IPS-15b (cell line): Measurements from ENCODE around the gene HSPB1.

ENCODE experiments used
- H3K27me3 ChIP-seq: one replicate; pipeline ENCODE4 v1.6.1; 2013; ENCODE audit warnings: low read length; ENCODE audit not compliant: control insufficient read depth, insufficient read depth
- H3K36me3 ChIP-seq: one replicate; pipeline ENCODE4 v1.6.1; 2013; ENCODE audit warnings: low read length; ENCODE audit not compliant: control insufficient read depth, insufficient read depth
- H3K4me1 ChIP-seq: one replicate; pipeline ENCODE4 v1.6.1; 2013; ENCODE audit warnings: mild to moderate bottlenecking, low read length; ENCODE audit not compliant: control insufficient read depth, insufficient read depth
- H3K4me3 ChIP-seq: one replicate; pipeline ENCODE4 v1.5.1; 2013; ENCODE audit warnings: low read depth, low read length
- H3K9ac ChIP-seq: one replicate; pipeline ENCODE4 v1.6.1; 2013; ENCODE audit warnings: low read depth, mild to moderate bottlenecking, low read length
- H3K9me3 ChIP-seq: one replicate; pipeline ENCODE4 v1.6.1; 2013; ENCODE audit warnings: mild to moderate bottlenecking, low read length; ENCODE audit not compliant: control insufficient read depth, insufficient read depth

Gene HSPB1

DNA sequence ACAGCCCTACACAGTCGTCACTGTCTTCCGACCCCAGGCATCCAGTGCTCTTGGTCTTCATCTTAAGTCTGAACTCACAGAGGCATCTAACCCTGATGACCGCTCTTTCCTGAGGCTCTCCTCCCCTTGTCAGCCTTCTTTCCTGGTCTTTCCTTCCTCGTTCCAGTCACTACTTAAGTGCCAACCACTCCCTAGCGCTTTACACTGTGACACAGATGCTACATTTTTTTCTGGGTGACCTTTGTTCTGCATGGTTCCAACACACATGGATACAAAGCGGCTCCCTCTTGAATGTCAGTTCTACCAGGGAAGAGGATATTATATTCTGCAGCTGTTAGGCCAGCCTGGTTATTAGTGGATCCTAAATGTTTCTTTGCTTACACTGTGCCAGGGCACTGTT, 43.6 kb downstream of the HSPB1 start:
- no peak overlapping the region for H3K4me3 ChIP-seq
- no peaks in the 10 kb centered on the region for H3K27me3 ChIP-seq
- no peaks in the 10 kb centered on the region for H3K9me3 ChIP-seq
- no peaks in the 10 kb centered on the region for H3K4me1 ChIP-seq
- peaks cover 39% of the 10 kb centered on the region for H3K36me3 ChIP-seq
- H3K9ac ChIP-seq = no peak overlapping the region

DNA sequence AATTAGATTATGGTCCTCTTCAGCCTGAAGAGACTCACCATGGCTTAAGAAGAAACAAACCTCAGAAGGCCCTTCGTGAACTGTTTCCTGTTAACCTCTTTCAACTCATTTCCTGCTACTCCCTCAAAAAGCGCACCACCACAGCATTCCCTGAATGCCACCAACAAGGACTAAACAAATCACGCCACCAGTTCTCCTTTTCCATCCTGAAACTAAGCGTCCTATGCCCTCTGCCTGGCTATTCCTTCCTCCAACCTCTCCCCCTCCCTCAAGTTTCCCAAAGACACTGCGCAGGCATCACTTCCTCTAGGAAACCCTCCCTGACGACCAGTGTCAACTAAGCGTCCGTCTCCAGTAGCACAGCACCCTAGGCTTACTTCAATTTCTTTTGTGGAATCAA, 44.3 kb downstream of the HSPB1 start:
- Histone ChIP-seq H3K4me1 (no peaks in the 10 kb centered on the region), H3K27me3 (no peaks in the 10 kb centered on the region), H3K4me3 (no peak overlapping the region), H3K9ac (no peak overlapping the region), H3K9me3 (no peaks in the 10 kb centered on the region), H3K36me3 (peaks cover 42% of the 10 kb centered on the region)

DNA sequence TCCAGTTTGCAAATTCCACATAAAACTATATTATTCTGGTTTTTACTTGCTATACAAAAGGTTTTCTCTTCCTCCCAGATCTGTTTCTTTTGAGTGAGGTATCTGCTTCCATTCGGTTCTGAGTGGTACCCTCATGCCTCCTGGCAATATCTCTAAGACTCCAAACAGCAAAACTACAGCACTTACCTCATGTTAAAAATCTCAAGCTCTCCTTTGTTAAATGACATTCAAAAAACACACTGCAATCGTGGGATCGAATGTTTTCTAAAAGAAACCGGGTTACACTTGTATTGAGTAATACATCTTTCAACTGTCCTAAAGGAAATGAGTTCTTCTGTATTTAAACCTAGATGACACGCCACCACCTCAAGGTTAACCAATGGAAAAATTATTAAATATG, 45.2 kb downstream of the HSPB1 start:
- Histone ChIP-seq H3K9ac (no peak overlapping the region), H3K9me3 (no peaks in the 10 kb centered on the region), H3K4me1 (peaks cover 4% of the 10 kb centered on the region), H3K4me3 (no peak overlapping the region), H3K36me3 (peaks cover 44% of the 10 kb centered on the region), H3K27me3 (no peaks in the 10 kb centered on the region)

DNA sequence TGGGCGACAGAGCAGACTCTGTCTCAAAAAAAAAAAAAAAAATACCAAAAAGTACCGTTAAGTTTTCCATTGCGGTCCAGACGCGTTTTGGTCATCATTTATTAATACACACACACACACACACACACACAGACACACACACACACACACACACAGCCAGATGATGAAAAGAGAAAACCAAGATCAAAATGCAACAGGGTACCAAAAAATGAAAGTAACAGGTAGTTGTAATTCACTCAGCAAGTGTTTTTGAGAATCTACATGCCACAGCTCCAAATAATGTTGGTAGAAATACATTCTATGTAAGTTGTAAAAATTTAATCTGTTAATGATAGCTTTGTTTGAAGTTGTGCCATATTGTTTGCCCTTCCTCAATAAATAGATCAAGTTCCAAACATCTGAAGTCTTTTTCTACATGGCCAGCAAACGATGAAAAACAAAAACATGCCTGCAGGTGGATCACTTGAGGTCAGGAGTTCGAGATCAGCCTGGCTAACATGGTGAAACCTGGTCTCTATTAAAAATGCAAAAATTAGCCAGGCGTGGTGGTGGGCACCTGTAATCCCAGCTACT, 46.9 kb downstream of the HSPB1 start:
- peaks cover 7% of the 10 kb centered on the region for H3K4me1 ChIP-seq
- H3K27me3 ChIP-seq = no peaks in the 10 kb centered on the region
- no peak overlapping the region for H3K4me3 ChIP-seq
- H3K9ac ChIP-seq = no peak overlapping the region
- no peaks in the 10 kb centered on the region for H3K9me3 ChIP-seq
- H3K36me3 ChIP-seq = peaks cover 38% of the 10 kb centered on the region

DNA sequence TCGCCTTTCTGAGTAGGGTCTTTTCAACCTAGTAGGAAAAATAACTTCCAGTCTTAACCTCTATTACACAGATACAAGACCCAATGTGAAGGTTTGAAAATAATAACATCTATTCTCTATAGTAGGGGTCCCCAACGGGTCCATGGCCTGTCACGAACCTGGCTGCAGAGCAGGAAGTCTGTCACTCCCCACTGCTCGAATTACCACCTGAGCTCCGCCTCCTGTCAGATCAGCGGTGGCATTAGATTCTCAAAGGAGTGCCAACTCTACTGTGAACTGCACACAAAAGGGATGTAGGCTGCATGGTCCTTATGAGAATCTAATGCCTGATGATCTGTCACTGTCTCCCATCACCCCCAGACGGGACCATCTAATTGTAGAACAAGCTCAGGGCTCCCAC, 48.9 kb downstream of the HSPB1 start:
- Histone ChIP-seq H3K27me3 (no peaks in the 10 kb centered on the region), H3K36me3 (peaks cover 33% of the 10 kb centered on the region), H3K9me3 (no peaks in the 10 kb centered on the region), H3K4me1 (peaks cover 17% of the 10 kb centered on the region), H3K4me3 (no peak overlapping the region), H3K9ac (no peak overlapping the region)

DNA sequence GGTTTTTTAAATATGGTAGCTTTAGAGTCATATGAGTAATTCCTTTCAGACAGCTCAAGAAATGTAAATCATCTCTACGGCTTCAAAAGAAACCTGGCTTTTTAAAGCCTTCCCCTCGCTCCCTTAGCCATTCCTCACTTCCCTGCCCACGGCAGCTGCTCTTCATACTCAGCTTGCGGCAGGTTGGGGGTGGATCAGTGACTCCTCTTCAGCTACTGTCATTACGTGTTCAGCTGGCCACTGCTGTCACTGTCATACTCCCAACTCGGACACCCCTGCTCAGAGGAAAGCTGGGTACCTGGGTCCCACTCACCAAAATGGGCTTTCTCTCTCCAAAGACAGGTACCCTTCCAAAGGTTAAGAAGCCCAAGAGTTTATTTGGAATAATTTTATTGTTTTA, 49.7 kb downstream of the HSPB1 start:
- H3K27me3 ChIP-seq = no peaks in the 10 kb centered on the region
- H3K9ac ChIP-seq = no peak overlapping the region
- H3K4me3 ChIP-seq = no peak overlapping the region
- peaks cover 21% of the 10 kb centered on the region for H3K4me1 ChIP-seq
- peaks cover 26% of the 10 kb centered on the region for H3K36me3 ChIP-seq
- no peaks in the 10 kb centered on the region for H3K9me3 ChIP-seq

DNA sequence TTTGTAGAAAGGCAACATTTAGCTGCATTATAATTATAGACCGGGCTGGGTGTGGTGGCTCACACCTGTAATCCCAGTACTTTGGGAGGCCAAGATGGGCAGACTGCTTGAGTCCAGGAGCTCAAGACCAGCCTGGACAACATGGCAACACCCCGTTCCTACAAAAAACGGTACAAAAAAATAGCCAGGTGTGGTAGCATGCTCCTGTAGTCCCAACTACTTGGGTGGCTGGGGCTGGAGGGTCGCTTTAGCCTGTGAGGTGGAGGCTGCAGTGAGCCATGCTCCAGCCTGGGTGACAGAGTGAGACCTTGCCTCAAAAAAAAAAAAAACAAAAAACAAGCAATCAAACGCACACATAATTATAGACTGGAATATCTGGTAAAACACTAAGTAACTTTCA, 51.3 kb downstream of the HSPB1 start:
- Histone ChIP-seq H3K4me3 (no peak overlapping the region), H3K9ac (no peak overlapping the region), H3K9me3 (no peaks in the 10 kb centered on the region), H3K4me1 (peaks cover 21% of the 10 kb centered on the region), H3K36me3 (peaks cover 24% of the 10 kb centered on the region), H3K27me3 (no peaks in the 10 kb centered on the region)
